C4-2B (cell line): ENCODE data around the gene PAK5.

Experiments used
- H3K27ac ChIP-seq: fragments of 450-650 bp; 2 replicates; pipeline ENCODE4 v1.5.1; 2017
- ZFX ChIP-seq: fragments of 450-650 bp; IDR thresholded peaks from 2 replicates; pipeline ENCODE4 v1.6.1; 2017
- TF ChIP-seq, protein P1 (sequence below): fragments of 450-650 bp; conservative IDR thresholded peaks from 2 replicates; pipeline ENCODE4 v1.5.1; 2017; ENCODE audit warnings: mild to moderate bottlenecking

PAK5 gene

DNA sequence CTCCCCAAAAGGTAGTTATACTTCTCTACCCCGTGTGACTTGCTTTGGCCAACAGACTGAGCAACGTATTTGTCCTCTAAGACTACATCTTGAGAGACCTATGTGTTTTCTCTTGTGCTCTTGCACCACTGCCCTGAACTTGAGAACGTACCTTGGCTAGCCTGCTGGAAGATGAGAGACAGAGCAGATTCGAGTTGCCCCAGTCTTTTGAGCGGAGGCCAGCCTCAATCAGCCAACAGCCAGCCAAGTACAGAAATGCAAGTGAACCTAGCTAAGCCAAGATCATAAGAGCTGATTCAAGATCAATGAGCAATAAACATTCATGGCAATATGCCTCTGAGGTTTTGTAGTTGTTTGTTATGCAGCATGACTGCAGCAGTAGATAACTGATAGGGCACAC lies 98.4 kb downstream of the PAK5 start:
- TF ChIP-seq, protein P1, sequence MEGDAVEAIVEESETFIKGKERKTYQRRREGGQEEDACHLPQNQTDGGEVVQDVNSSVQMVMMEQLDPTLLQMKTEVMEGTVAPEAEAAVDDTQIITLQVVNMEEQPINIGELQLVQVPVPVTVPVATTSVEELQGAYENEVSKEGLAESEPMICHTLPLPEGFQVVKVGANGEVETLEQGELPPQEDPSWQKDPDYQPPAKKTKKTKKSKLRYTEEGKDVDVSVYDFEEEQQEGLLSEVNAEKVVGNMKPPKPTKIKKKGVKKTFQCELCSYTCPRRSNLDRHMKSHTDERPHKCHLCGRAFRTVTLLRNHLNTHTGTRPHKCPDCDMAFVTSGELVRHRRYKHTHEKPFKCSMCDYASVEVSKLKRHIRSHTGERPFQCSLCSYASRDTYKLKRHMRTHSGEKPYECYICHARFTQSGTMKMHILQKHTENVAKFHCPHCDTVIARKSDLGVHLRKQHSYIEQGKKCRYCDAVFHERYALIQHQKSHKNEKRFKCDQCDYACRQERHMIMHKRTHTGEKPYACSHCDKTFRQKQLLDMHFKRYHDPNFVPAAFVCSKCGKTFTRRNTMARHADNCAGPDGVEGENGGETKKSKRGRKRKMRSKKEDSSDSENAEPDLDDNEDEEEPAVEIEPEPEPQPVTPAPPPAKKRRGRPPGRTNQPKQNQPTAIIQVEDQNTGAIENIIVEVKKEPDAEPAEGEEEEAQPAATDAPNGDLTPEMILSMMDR = no peak
- TF ChIP-seq ZFX = no peak
- no peak overlapping the region for H3K27ac ChIP-seq

DNA sequence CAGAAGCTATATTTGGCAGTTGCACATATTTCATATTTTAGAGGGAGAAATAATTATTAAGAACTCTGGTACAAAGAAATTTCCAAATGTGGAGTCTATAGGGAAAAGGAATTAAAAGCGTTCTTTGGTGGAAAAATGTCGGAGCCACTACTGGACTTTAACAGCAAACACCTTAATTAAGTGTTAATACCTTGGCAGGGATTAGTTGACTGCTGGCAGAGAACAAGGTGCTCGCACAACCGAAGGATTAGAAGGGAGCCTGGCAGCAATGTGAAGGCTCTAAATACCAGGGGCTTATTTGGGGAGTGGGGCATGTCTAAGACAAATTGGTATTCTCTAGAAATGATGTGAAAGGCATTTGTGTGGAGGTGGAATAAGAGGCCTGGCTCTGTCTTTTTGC lies 98.9 kb downstream of the PAK5 start:
- H3K27ac ChIP-seq = no peak overlapping the region
- no peak for TF ChIP-seq ZFX
- TF ChIP-seq, protein P1 = no peak

DNA sequence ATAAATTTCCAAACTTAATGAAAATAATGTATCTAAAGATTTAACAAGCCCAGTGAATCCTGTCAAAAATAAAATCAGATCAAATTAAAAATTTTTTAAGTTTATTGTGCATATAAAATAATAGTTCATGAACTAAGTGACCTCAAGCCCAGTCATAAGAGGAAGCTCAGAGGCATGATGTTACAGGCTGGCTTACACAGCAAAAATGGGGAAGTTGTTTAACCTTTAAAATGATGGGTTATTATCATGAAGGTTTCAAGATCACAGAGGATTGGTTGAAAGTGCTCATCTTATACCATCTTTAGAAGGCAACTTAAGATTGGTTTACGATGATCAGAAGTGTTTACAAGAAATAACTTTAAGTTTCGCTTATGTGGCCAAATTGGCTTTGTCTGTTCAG lies 102.5 kb downstream of the PAK5 start:
- TF ChIP-seq, protein P1 = no peak
- TF ChIP-seq ZFX = no peak
- no peak overlapping the region for H3K27ac ChIP-seq

DNA sequence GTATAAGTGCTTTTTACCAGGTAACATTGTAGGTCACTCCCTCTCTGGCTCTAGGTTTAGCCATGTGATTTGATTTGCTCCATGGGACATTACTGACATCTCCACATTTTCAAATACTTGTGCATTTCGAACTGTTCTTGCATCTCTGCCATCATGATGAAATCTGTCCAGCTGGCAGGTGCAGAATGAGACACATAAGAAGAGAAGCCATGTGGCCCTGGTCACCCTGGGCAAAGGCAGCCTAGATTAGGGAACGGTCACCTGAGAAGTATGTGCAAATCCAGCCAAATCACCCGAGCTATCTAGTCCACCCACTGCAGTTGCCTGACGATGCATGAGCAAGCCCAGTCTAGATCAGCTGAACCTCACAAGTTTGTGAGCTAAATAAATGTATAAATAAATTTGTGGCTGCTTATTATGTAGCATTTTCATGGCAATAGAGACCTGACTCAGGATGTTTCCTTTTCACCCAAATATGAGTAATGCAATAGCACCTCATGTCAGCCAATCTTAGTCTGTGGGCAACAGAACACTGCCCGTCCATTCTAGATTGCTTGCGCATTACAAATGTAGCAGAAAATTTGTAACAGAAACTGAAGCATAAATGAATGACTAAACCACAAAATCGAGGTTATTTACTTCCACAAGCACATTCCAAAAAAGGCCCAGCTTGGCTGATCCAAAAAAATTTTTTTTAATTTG lies 115.2 kb downstream of the PAK5 start:
- TF ChIP-seq, protein P1 = no peak
- TF ChIP-seq ZFX = no peak
- no peak overlapping the region for H3K27ac ChIP-seq

DNA sequence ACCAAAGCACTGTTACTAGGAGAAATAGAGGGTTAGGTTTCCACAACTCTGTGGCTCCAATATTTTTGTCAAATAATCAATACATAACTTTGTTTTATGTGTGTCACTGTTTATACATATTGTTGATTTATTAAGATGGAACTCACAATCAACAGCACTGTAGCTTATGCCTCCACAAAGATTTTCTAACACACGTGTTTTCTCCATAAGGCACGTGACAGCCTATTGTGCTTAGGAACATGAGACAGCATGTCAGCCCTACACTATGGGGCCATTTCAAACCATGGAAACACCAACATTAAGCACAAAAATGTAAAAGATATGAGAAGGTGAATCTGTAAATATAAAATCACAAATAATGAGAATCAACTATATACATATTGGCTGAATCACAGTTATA lies 127.0 kb downstream of the PAK5 start:
- TF ChIP-seq, protein P1 = no peak
- no peak for TF ChIP-seq ZFX
- H3K27ac ChIP-seq = no peak overlapping the region

DNA sequence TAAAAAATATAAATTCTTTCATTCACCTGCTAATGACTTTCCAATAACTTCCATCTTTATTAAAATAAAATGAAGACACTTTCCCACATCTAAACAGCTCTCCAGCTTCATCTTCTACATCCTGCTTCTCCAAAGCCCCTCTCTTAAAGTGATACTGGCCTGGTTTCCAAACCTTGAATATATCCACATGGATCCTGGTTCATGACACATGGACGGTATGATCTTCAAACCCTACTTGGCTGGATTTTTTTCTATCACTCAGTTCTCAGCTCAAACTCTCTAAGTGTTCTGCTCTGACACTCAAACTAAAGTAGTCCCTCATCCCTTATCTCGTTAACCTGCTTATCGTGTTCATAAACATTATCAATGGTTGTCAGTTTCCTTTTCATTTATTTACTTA lies 128.2 kb downstream of the PAK5 start:
- H3K27ac ChIP-seq = no peak overlapping the region
- TF ChIP-seq ZFX = no peak
- TF ChIP-seq, protein P1 = no peak

DNA sequence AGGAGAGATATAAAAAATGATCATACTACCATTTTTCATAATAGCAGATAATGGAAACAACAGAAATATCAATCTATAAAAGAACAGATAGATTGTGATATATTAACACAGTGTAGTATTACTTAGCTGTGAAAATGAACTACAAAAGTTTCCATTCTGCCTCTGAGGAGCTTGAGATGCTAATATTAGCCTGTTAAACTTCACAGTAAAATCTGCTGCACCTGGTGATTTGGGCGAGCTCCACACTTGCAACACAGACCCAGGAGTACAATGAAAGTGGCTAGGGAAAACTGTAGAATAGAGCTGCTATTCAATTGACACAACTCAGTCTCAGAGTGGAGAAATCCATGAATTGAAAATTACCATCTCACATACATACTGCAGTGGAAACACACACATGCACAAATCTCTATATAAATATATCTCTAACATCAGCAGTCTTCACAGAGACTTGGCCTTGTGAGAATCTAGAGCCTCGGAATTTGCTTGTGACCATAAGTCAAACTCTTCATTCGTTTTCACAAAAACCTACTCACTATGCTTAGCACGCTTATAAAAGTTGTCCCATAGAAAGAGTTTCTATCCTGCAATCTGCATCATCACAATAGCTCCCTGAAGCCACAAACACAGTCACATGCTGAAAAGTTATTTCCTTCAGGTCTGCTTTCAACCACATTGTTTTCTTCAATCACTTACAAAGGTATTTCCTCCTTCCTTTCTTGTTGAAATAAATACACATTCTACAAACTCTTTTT lies 133.0 kb downstream of the PAK5 start:
- no peak overlapping the region for H3K27ac ChIP-seq
- no peak for TF ChIP-seq ZFX
- TF ChIP-seq, protein P1 = no peak
